ENCODE measurements around the gene STK11.

- TF ChIP-seq, protein P1, sequence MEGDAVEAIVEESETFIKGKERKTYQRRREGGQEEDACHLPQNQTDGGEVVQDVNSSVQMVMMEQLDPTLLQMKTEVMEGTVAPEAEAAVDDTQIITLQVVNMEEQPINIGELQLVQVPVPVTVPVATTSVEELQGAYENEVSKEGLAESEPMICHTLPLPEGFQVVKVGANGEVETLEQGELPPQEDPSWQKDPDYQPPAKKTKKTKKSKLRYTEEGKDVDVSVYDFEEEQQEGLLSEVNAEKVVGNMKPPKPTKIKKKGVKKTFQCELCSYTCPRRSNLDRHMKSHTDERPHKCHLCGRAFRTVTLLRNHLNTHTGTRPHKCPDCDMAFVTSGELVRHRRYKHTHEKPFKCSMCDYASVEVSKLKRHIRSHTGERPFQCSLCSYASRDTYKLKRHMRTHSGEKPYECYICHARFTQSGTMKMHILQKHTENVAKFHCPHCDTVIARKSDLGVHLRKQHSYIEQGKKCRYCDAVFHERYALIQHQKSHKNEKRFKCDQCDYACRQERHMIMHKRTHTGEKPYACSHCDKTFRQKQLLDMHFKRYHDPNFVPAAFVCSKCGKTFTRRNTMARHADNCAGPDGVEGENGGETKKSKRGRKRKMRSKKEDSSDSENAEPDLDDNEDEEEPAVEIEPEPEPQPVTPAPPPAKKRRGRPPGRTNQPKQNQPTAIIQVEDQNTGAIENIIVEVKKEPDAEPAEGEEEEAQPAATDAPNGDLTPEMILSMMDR (IDR thresholded peaks at IDR 0.05; ENCODE audit: low read length) = no peak
- TF ChIP-seq EZH2 (optimal IDR thresholded peaks at IDR 0.05; ENCODE audit: low read depth, low read length) (no peak), EZH2phosphoT487 (IDR thresholded peaks at IDR 0.05; ENCODE audit: low read length) (no peak)
Observed at GRCh38 chr19:1182068-1182467, 23.5 kb upstream of the STK11 start.

Data from MM.1S (cell line).